Adipose tissue (tissue), 3 donors: ENCODE data around the gene UBASH3B. TPM values are rescaled to one million over a fixed set of nuclear protein-coding genes. Genes with fewer than 3 reads are reported as not detected.

Experiments used
- polyA plus RNA-seq, 3 donors: library from polyadenylated mRNA; stranded (reverse); fragments of 200-250 nt; gene quantifications; one replicate each; pipeline ENCODE4 v1.2.3, GENCODE V29; 2013
- donor health status: healthy with polysubstance abuse.
- donor health status: Bipolar disorder and iron deficiency.
- donor health status: healthy.

The UBASH3B gene
- polyA plus RNA-seq, 3 donors, result 1.3 to 14.7 (median 2.4) TPM

Other genes with a start within 250 kb of the UBASH3B start
- gene CRTAM, start 182.8 kb downstream of the UBASH3B start, polyA plus RNA-seq, result under 1 TPM in 2 of 3 donors, not detected in 1; 0.05 to 0.13 TPM
- 1 to 10 TPM; 1.3 to 4.0 (median 3.9) TPM for gene JHY, start 227.0 kb downstream of the UBASH3B start, polyA plus RNA-seq